CD14-positive monocyte (primary cell): ENCODE measurements around the gene PLXNA4. TPM values are rescaled to one million over a fixed set of nuclear protein-coding genes. Genes with fewer than 3 reads are reported as not detected.

Source experiments
- DNase-seq, 3 donors: peaks; one replicate each; pipeline ENCODE4 v3.0.0-alpha.2; 2011 to 2022
- H2AFZ ChIP-seq: 2 replicates; pipeline ENCODE4 v1.6.0; 2012; ENCODE audit warnings: mild to moderate bottlenecking, low read depth, low read length, inconsistent platforms; ENCODE audit not compliant: insufficient read depth, poor library complexity, severe bottlenecking
- H3K27ac ChIP-seq, 2 donors: 1 replicate in 1 of 2; 2 replicates in 1 of 2; pipeline ENCODE4 v1.5.1; 2012 to 2013; ENCODE audit warnings: low read length in 2 of 2, control low read depth in 1 of 2, inconsistent platforms in 1 of 2, low read depth in 1 of 2, mild to moderate bottlenecking in 1 of 2
- H3K27me3 ChIP-seq, 2 donors: one replicate each; pipeline versions ENCODE4 v1.6.0 to v1.6.1; 2011 to 2013; ENCODE audit warnings: low read length in 2 of 2; ENCODE audit not compliant: control insufficient read depth in 2 of 2, insufficient read depth in 2 of 2
- H3K36me3 ChIP-seq, 2 donors: replicated peaks in 1 of 2; 1 replicate in 1 of 2; 2 replicates in 1 of 2; pipeline versions ENCODE4 v1.5.1 to v1.6.1; 2012 to 2013; ENCODE audit warnings: low read length in 2 of 2, control low read depth in 1 of 2, inconsistent platforms in 1 of 2, mild to moderate bottlenecking in 1 of 2; ENCODE audit not compliant: insufficient read depth in 2 of 2, control insufficient read depth in 1 of 2
- H3K4me1 ChIP-seq, 2 donors: 1 replicate in 1 of 2; 2 replicates in 1 of 2; pipeline versions ENCODE4 v1.5.1 to v1.6.1; 2012 to 2013; ENCODE audit warnings: low read length in 2 of 2, control low read depth in 1 of 2, inconsistent platforms in 1 of 2, mild to moderate bottlenecking in 1 of 2, moderate library complexity in 1 of 2; ENCODE audit not compliant: insufficient read depth in 2 of 2, control insufficient read depth in 1 of 2
- H3K4me2 ChIP-seq: replicated peaks from 2 replicates; pipeline ENCODE3; 2012; ENCODE audit warnings: low read length, moderate library complexity, mild to moderate bottlenecking; ENCODE audit not compliant: poor library complexity, severe bottlenecking; ENCODE audit errors: extremely low read depth
- H3K4me3 ChIP-seq, 3 experiments: fragments of 200-600 bp in 1 of 3; sonication (generic) in 1 of 3; replicated peaks in 1 of 3; 1 replicate in 2 of 3; 2 replicates in 1 of 3; pipeline ENCODE4 v1.5.1; 2011 to 2013; ENCODE audit warnings: low read length in 3 of 3, mild to moderate bottlenecking in 3 of 3, control low read depth in 2 of 3, low read depth in 2 of 3, inconsistent platforms in 1 of 3, moderate library complexity in 1 of 3
- H3K79me2 ChIP-seq: 2 replicates; pipeline ENCODE4 v1.6.0; 2012; ENCODE audit warnings: mild to moderate bottlenecking, control low read depth, inconsistent platforms, low read length, moderate library complexity; ENCODE audit not compliant: insufficient read depth
- H3K9ac ChIP-seq: 2 replicates; pipeline ENCODE4 v1.6.0; 2017; ENCODE audit warnings: low read length, mild to moderate bottlenecking; ENCODE audit not compliant: insufficient read depth, poor library complexity, severe bottlenecking
- H3K9me3 ChIP-seq, 2 donors: replicated peaks in 1 of 2; 1 replicate in 1 of 2; 2 replicates in 1 of 2; pipeline versions ENCODE4 v1.5.1 to v1.6.1; 2012 to 2013; ENCODE audit warnings: low read length in 2 of 2, control low read depth in 1 of 2; ENCODE audit not compliant: control insufficient read depth in 1 of 2, insufficient read depth in 1 of 2
- H4K20me1 ChIP-seq: 2 replicates; pipeline ENCODE4 v1.6.0; 2012; ENCODE audit warnings: mild to moderate bottlenecking, low read length, control low read depth, moderate library complexity; ENCODE audit not compliant: insufficient read depth
- H3K27ac Mint-ChIP-seq, 7 donors: one replicate each; pipeline ENCODE4 v1.8.0; 2020; ENCODE audit warnings: mild to moderate bottlenecking in 7 of 7, mixed read lengths in 7 of 7, moderate library complexity in 6 of 7, inconsistent platforms in 2 of 7
- H3K27me3 Mint-ChIP-seq, 3 donors: one replicate each; pipeline ENCODE4 v1.8.0; 2021 to 2022; ENCODE audit warnings: low read depth in 3 of 3, mild to moderate bottlenecking in 3 of 3, mixed read lengths in 3 of 3, moderate library complexity in 3 of 3, inconsistent platforms in 1 of 3
- H3K36me3 Mint-ChIP-seq, 2 donors: one replicate each; pipeline ENCODE4 v1.8.0; 2020; ENCODE audit warnings: mixed read lengths in 2 of 2, inconsistent platforms in 1 of 2, mild to moderate bottlenecking in 1 of 2
- H3K4me1 Mint-ChIP-seq: one replicate; pipeline ENCODE4 v1.8.0; 2020; ENCODE audit warnings: mild to moderate bottlenecking, mixed read lengths
- H3K4me3 Mint-ChIP-seq, 2 donors: one replicate each; pipeline ENCODE4 v1.8.0; 2020; ENCODE audit warnings: mild to moderate bottlenecking in 2 of 2, mixed read lengths in 2 of 2, moderate library complexity in 1 of 2
- H3K9me3 Mint-ChIP-seq, 7 donors: one replicate each; pipeline ENCODE4 v1.8.0; 2020 to 2022; ENCODE audit warnings: mixed read lengths in 7 of 7, mild to moderate bottlenecking in 6 of 7, moderate library complexity in 6 of 7, inconsistent platforms in 2 of 7
- WGBS: methylation state at CpG from one replicate; pipeline ENCODE4 v1.1.5; 2013; ENCODE audit warnings: missing lambda C conversion rate; ENCODE audit not compliant: insufficient coverage; 5-methylcytosine and 5-hydroxymethylcytosine counted together
- intact Hi-C, 2 donors: fragments of 100-400 bp; cut with micrococcal nuclease; formaldehyde crosslinking; loops; one replicate each; pipeline versions ENCODE4 v1.15.0 to v1.15.1; 2023
- polyA plus RNA-seq, 3 donors: library from polyadenylated mRNA; depleted of rRNA in 1 of 3; unstranded in 2 of 3; stranded (reverse) in 1 of 3; fragments of 300-500 nt in 2 of 3; fragments of >200 nt in 1 of 3; fragmentation: Illumina TruSeq in 2 of 3; gene quantifications; 1 replicate in 2 of 3; 2 replicates in 1 of 3; pipeline ENCODE4 v1.2.3, GENCODE V29; 2012 to 2021
- TF ChIP-seq, protein P1 (sequence below): fragments of 200-600 bp; IDR thresholded peaks from one replicate; pipeline ENCODE4 v1.8.0; 2022; ENCODE audit warnings: antibody characterized with exemption, mild to moderate bottlenecking

The PLXNA4 gene
- polyA plus RNA-seq, 3 donors, result not detected

DNA sequence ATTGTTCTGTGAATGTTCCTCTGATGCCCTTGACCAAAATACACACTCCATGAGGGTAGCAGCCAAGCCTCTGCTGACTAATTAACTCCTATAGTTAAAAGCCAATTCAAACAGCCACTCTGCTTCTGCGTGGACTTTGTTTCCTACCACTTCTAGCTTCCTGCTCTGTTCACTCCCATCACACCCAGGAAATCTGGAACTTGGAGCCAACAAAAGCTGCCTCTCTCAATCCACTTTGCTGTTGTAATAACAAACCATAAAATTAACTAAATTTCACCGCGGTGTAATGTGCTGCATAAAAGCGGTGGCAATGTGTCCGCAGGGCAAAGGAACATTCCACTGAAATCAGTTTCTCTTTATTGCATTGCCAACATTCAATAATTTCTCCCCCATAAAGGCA is 239.5 kb downstream of the PLXNA4 start:
- intact Hi-C loops, result no loop called here
- WGBS, result 75% methylated on average over 3 of the region's 5 CpGs
- H3K4me3 Mint-ChIP-seq, result no peak overlapping the region

GRCh38 chr7:132333301-132333700 is 243.0 kb downstream of the PLXNA4 start:
- WGBS, result no CpG with 5 or more reads among the region's 2 CpGs
- Histone ChIP-seq H3K9ac (no peak overlapping the region), H3K4me2 (no peak overlapping the region), H3K36me3 (no peaks in the 10 kb centered on the region), H3K9me3 (no peaks in the 10 kb centered on the region), H3K27ac (no peak overlapping the region), H3K4me1 (no peaks in the 10 kb centered on the region), H3K4me3 (no peak overlapping the region), H3K79me2 (no peaks in the 10 kb centered on the region), H3K27me3 (peaks cover 0 to 2% of the 10 kb centered on the region in 2 donors), H4K20me1 (no peaks in the 10 kb centered on the region), H2AFZ (no peak overlapping the region)
- Mint-ChIP-seq H3K4me1 (no peaks in the 10 kb centered on the region), H3K27me3 (peaks cover 6 to 14% (median 8%) of the 10 kb centered on the region in 3 donors), H3K36me3 (no peaks in the 10 kb centered on the region), H3K4me3 (no peak overlapping the region), H3K9me3 (no peaks in the 10 kb centered on the region), H3K27ac (peak overlapping the region in 1 of 7 donors; percentile 37)
- TF ChIP-seq, protein P1, sequence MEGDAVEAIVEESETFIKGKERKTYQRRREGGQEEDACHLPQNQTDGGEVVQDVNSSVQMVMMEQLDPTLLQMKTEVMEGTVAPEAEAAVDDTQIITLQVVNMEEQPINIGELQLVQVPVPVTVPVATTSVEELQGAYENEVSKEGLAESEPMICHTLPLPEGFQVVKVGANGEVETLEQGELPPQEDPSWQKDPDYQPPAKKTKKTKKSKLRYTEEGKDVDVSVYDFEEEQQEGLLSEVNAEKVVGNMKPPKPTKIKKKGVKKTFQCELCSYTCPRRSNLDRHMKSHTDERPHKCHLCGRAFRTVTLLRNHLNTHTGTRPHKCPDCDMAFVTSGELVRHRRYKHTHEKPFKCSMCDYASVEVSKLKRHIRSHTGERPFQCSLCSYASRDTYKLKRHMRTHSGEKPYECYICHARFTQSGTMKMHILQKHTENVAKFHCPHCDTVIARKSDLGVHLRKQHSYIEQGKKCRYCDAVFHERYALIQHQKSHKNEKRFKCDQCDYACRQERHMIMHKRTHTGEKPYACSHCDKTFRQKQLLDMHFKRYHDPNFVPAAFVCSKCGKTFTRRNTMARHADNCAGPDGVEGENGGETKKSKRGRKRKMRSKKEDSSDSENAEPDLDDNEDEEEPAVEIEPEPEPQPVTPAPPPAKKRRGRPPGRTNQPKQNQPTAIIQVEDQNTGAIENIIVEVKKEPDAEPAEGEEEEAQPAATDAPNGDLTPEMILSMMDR, result no peak
- DNase-seq, result no peak
- intact Hi-C loops, result no loop called here

More for the DNA sequence above, 239.5 kb downstream of the PLXNA4 start:
- DNase-seq, result no peak
- H3K36me3 ChIP-seq, result no peaks in the 10 kb centered on the region
- H2AFZ ChIP-seq, result no peak overlapping the region
- Mint-ChIP-seq H3K9me3 (no peaks in the 10 kb centered on the region), H3K36me3 (no peaks in the 10 kb centered on the region), H3K27ac (no peak overlapping the region), H3K4me1 (no peaks in the 10 kb centered on the region), H3K27me3 (peaks cover 6 to 11% (median 6%) of the 10 kb centered on the region in 3 donors)
- H4K20me1 ChIP-seq, result no peaks in the 10 kb centered on the region
- no peak overlapping the region for H3K9ac ChIP-seq
- H3K4me1 ChIP-seq, result no peaks in the 10 kb centered on the region
- TF ChIP-seq, protein P1, result no peak
- H3K79me2 ChIP-seq, result no peaks in the 10 kb centered on the region
- no peak overlapping the region for H3K4me2 ChIP-seq
- H3K27ac ChIP-seq, result no peak overlapping the region
- H3K27me3 ChIP-seq, result peaks cover 0 to 2% of the 10 kb centered on the region in 2 donors
- no peaks in the 10 kb centered on the region for H3K9me3 ChIP-seq
- H3K4me3 ChIP-seq, result no peak overlapping the region
